ENCODE measurements around the gene ACOT6. TPM values are rescaled to one million over a fixed set of nuclear protein-coding genes. Genes with fewer than 3 reads are reported as not detected.
"Not testable (repeated sequence)": the region's sequence is repeated elsewhere in the genome, so short reads cannot be mapped to it uniquely, and the experiment has no call there.

The ACOT6 gene
- total RNA-seq, 1 donor from 2014 or later, result not detected

GRCh38 chr14:73589116-73589515, 23.2 kb upstream of the ACOT6 start:
- TF ChIP-seq CTCF (IDR thresholded peaks at IDR 0.05), result no peak
- intact Hi-C loops (cut with DNase I), result no loop called here
- H3K36me3 ChIP-seq, result no peaks in the 10 kb centered on the region
- no peak for ATAC-seq
- H3K9me3 ChIP-seq, result no peaks in the 10 kb centered on the region
- no peak overlapping the region for H3K4me3 ChIP-seq
- H3K27ac ChIP-seq, result no peak overlapping the region
- no peak for DNase-seq
- no peaks in the 10 kb centered on the region for H3K27me3 ChIP-seq (ENCODE audit: low read depth)
- H3K4me1 ChIP-seq, result peaks cover 4% of the 10 kb centered on the region

GRCh38 chr14:73590673-73591004, 21.7 kb upstream of the ACOT6 start:
- H3K27me3 ChIP-seq (ENCODE audit: low read depth); DNase-seq; H3K4me3 ChIP-seq; H3K36me3 ChIP-seq; ATAC-seq; H3K27ac ChIP-seq; H3K9me3 ChIP-seq; H3K4me1 ChIP-seq; intact Hi-C loops (cut with DNase I): not testable (repeated sequence)

GRCh38 chr14:73591690-73592449, 20.4 kb upstream of the ACOT6 start, which contains the start of gene ACOT4:
ACOT4 (plus strand) TSS chr14:73591873; CDS start chr14:73591960, 87 bp downstream.
- ATAC-seq, result peak; percentile 93 to 96
- H3K4me1 ChIP-seq, result peaks cover 4% of the 10 kb centered on the region
- H3K36me3 ChIP-seq, result no peaks in the 10 kb centered on the region
- no peaks in the 10 kb centered on the region for H3K9me3 ChIP-seq
- peak within 1 kb of the TSS; percentile 72 for H3K4me3 ChIP-seq
- TF ChIP-seq CTCF (IDR thresholded peaks at IDR 0.05), result peak; percentile 13
- peak within 1 kb of the TSS; percentile 79 for H3K27ac ChIP-seq
- peak; percentile 66 for DNase-seq
- intact Hi-C loops (cut with DNase I), result no loop called here
- no peaks in the 10 kb centered on the region for H3K27me3 ChIP-seq (ENCODE audit: low read depth)

- no peak for TF ChIP-seq CTCF (IDR thresholded peaks at IDR 0.05)
- H3K4me1 ChIP-seq, result peaks cover 4% of the 10 kb centered on the region
- no peak for ATAC-seq
These were observed 17.8 kb upstream of the ACOT6 start for GRCh38 chr14:73594491-73594890.

GRCh38 chr14:73599499-73599898, 12.8 kb upstream of the ACOT6 start:
- DNase-seq (no peak), ATAC-seq (no peak)
- H3K4me3 ChIP-seq, result no peak overlapping the region
- no peaks in the 10 kb centered on the region for H3K4me1 ChIP-seq
- no peaks in the 10 kb centered on the region for H3K9me3 ChIP-seq
- TF ChIP-seq CTCF (IDR thresholded peaks at IDR 0.05), result no peak
- intact Hi-C loops (cut with DNase I), result no loop called here
- H3K27me3 ChIP-seq (ENCODE audit: low read depth), result no peaks in the 10 kb centered on the region
- no peaks in the 10 kb centered on the region for H3K36me3 ChIP-seq
- H3K27ac ChIP-seq, result no peak overlapping the region

More at GRCh38 chr14:73594491-73594890, 17.8 kb upstream of the ACOT6 start:
- H3K27ac ChIP-seq, result no peak overlapping the region
- H3K4me3 ChIP-seq, result no peak overlapping the region
- H3K27me3 ChIP-seq (ENCODE audit: low read depth), result no peaks in the 10 kb centered on the region
- H3K9me3 ChIP-seq, result no peaks in the 10 kb centered on the region
- no peaks in the 10 kb centered on the region for H3K36me3 ChIP-seq
- intact Hi-C loops (cut with DNase I), result no loop called here
- DNase-seq, result no peak

- no peak for TF ChIP-seq CTCF (IDR thresholded peaks at IDR 0.05)
- DNase-seq (no peak), ATAC-seq (no peak)
- Histone ChIP-seq H3K4me3 (no peak overlapping the region), H3K36me3 (no peaks in the 10 kb centered on the region), H3K9me3 (no peaks in the 10 kb centered on the region), H3K27ac (no peak overlapping the region), H3K27me3 (ENCODE audit: low read depth) (no peaks in the 10 kb centered on the region), H3K4me1 (no peaks in the 10 kb centered on the region)
- intact Hi-C loops (cut with DNase I), result no loop called here
These were observed 9.3 kb upstream of the ACOT6 start for GRCh38 chr14:73602994-73603393.

Measured in lower lobe of right lung (tissue), 2 donors.